ENCODE results near the gene DOCK8. TPM values are rescaled to one million over a fixed set of nuclear protein-coding genes. Genes with fewer than 3 reads are reported as not detected.

DOCK8 gene
- total RNA-seq, 2 experiments from 2014 or later, result 163 to 166 TPM

GRCh38 chr9:487429-487828, 272.8 kb downstream of the DOCK8 start:
- no peaks in the 10 kb centered on the region for H3K36me3 Mint-ChIP-seq (ENCODE audit: low read depth)
- peaks cover 2% of the 10 kb centered on the region for H3K9me3 Mint-ChIP-seq
- intact Hi-C loops (cut with micrococcal nuclease), result no loop called here
- no peak overlapping the region for H3K27ac Mint-ChIP-seq
- no peak for DNase-seq
- TF ChIP-seq, protein P1, sequence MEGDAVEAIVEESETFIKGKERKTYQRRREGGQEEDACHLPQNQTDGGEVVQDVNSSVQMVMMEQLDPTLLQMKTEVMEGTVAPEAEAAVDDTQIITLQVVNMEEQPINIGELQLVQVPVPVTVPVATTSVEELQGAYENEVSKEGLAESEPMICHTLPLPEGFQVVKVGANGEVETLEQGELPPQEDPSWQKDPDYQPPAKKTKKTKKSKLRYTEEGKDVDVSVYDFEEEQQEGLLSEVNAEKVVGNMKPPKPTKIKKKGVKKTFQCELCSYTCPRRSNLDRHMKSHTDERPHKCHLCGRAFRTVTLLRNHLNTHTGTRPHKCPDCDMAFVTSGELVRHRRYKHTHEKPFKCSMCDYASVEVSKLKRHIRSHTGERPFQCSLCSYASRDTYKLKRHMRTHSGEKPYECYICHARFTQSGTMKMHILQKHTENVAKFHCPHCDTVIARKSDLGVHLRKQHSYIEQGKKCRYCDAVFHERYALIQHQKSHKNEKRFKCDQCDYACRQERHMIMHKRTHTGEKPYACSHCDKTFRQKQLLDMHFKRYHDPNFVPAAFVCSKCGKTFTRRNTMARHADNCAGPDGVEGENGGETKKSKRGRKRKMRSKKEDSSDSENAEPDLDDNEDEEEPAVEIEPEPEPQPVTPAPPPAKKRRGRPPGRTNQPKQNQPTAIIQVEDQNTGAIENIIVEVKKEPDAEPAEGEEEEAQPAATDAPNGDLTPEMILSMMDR (IDR thresholded peaks at IDR 0.05), result no peak
- H3K4me3 Mint-ChIP-seq, result no peak overlapping the region
- no peaks in the 10 kb centered on the region for H3K4me1 Mint-ChIP-seq (ENCODE audit: low read depth)
- CTCF ChIA-PET, result no interaction called here
- ATAC-seq, result no peak
- no peaks in the 10 kb centered on the region for H3K27me3 Mint-ChIP-seq
- POLR2A ChIA-PET, result interaction anchor here (1.0 kb wide), 1 partner anchor 17 kb away, joined by 3 read pairs; no protein-coding TSS in a partner anchor

DNA sequence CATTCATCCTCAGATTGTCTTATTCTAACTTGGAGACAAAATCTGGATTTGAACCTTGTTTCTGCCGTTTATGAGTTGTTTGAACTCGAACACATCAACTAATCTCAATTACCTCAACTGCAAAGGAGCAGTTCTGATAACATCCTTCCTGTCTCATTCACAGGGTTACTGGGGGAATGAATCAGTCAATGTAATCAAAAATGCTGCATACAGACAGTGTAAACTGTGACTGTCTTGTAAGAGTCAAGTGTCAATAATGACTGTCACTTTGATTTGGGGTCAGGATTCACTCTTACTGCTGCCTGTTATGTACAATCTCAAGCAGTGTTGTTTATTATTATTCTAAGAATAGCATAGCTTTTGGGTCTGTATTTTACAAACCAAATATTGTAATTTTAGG, 273.8 kb downstream of the DOCK8 start:
- ChIA-PET POLR2A (interaction anchor here (1.0 kb wide), 1 partner anchor 18 kb away, joined by 3 read pairs; no protein-coding TSS in a partner anchor), CTCF (no interaction called here)
- peaks cover 2% of the 10 kb centered on the region for H3K9me3 Mint-ChIP-seq
- ATAC-seq (no peak), DNase-seq (no peak)
- no peaks in the 10 kb centered on the region for H3K36me3 Mint-ChIP-seq (ENCODE audit: low read depth)
- no peaks in the 10 kb centered on the region for H3K4me1 Mint-ChIP-seq (ENCODE audit: low read depth)
- intact Hi-C loops (cut with micrococcal nuclease), result no loop called here
- no peak overlapping the region for H3K27ac Mint-ChIP-seq
- H3K27me3 Mint-ChIP-seq, result no peaks in the 10 kb centered on the region
- TF ChIP-seq, protein P1 (IDR thresholded peaks at IDR 0.05), result no peak
- no peak overlapping the region for H3K4me3 Mint-ChIP-seq

- TF ChIP-seq, protein P1 (IDR thresholded peaks at IDR 0.05), result no peak
- DNase-seq (no peak), ATAC-seq (no peak)
- POLR2A ChIA-PET, result no interaction called here
- Mint-ChIP-seq H3K27ac (no peak overlapping the region), H3K9me3 (no peaks in the 10 kb centered on the region), H3K27me3 (no peaks in the 10 kb centered on the region), H3K36me3 (ENCODE audit: low read depth) (no peaks in the 10 kb centered on the region), H3K4me1 (ENCODE audit: low read depth) (no peaks in the 10 kb centered on the region), H3K4me3 (no peak overlapping the region)
- CTCF ChIA-PET, result no interaction called here
- intact Hi-C loops (cut with micrococcal nuclease), result no loop called here
Measured at GRCh38 chr9:489198-490197, 274.8 kb downstream of the DOCK8 start.

DNA sequence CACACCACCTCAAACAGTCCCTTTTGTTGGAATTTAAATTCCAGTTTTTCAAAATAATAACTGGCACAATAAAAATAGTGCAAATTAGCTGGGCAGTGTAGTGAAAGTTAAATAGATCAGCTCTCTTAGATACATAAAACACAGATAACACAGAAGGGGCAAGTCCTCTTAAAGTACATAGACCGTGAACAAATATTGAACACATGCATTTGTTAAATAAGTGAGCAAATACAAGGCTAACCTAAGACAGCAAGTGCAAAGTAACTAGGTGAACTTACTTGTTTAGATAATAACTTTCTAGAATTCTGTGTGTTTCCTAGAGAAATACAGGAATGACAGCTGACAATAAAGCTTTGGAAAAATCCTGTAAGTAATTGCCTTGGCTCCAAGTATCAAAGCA, 280.1 kb downstream of the DOCK8 start:
- Mint-ChIP-seq H3K4me1 (ENCODE audit: low read depth) (no peaks in the 10 kb centered on the region), H3K9me3 (no peaks in the 10 kb centered on the region), H3K27me3 (peaks cover 7% of the 10 kb centered on the region), H3K4me3 (no peak overlapping the region), H3K27ac (no peak overlapping the region), H3K36me3 (ENCODE audit: low read depth) (no peaks in the 10 kb centered on the region)
- TF ChIP-seq, protein P1 (IDR thresholded peaks at IDR 0.05), result no peak
- ATAC-seq (no peak), DNase-seq (no peak)
- CTCF ChIA-PET, result no interaction called here
- intact Hi-C loops (cut with micrococcal nuclease), result no loop called here
- POLR2A ChIA-PET, result no interaction called here

- CTCF ChIA-PET, result no interaction called here
- ATAC-seq, result no peak
- Mint-ChIP-seq H3K27ac (no peak overlapping the region), H3K27me3 (peaks cover 7% of the 10 kb centered on the region), H3K4me1 (ENCODE audit: low read depth) (no peaks in the 10 kb centered on the region), H3K36me3 (ENCODE audit: low read depth) (no peaks in the 10 kb centered on the region), H3K4me3 (no peak overlapping the region), H3K9me3 (no peaks in the 10 kb centered on the region)
- POLR2A ChIA-PET, result no interaction called here
- intact Hi-C loops (cut with micrococcal nuclease), result no loop called here
- DNase-seq, result no peak
- TF ChIP-seq, protein P1 (IDR thresholded peaks at IDR 0.05), result no peak
Measured at GRCh38 chr9:495739-496138, 281.1 kb downstream of the DOCK8 start.
